Activated naive CD8-positive, alpha-beta T cell (primary cell): ENCODE data around the gene RNF32.

Experiments
- H3K27ac Mint-ChIP-seq: one replicate; pipeline ENCODE4 v1.8.0; 2021; ENCODE audit warnings: mixed read lengths
- H3K27me3 Mint-ChIP-seq: one replicate; pipeline ENCODE4 v1.8.0; 2021; ENCODE audit warnings: mixed read lengths
- H3K36me3 Mint-ChIP-seq: one replicate; pipeline ENCODE4 v1.8.0; 2021; ENCODE audit warnings: mixed read lengths
- H3K4me1 Mint-ChIP-seq: one replicate; pipeline ENCODE4 v1.8.0; 2021; ENCODE audit warnings: low read depth, mixed read lengths
- H3K4me3 Mint-ChIP-seq: one replicate; pipeline ENCODE4 v1.8.0; 2021; ENCODE audit warnings: mild to moderate bottlenecking, mixed read lengths
- H3K9me3 Mint-ChIP-seq: one replicate; pipeline ENCODE4 v1.8.0; 2021; ENCODE audit warnings: low read depth, mixed read lengths

The RNF32 gene

DNA sequence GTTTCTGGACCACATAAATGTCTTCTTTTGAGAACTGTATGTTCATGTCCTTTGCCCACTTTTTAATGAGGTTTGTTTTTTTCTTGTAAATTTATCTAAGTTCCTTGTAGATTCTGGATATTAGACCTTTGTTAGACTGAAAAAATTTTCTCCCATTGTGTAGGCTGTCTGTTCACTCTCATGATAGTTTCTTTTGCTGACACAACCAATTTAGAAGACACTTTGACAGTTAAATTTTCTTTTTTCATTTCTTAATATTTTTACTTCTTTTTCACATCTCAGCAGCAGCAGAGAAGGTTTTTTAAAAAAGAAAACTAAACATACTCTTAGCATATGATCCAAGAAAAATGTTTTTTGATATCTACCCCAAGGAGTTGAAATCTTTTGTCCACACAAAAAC is 61.8 kb downstream of the RNF32 start:
- Mint-ChIP-seq H3K36me3 (peaks cover 64% of the 10 kb centered on the region), H3K4me1 (peaks cover 13% of the 10 kb centered on the region), H3K4me3 (no peak overlapping the region), H3K9me3 (peaks cover 19% of the 10 kb centered on the region), H3K27me3 (no peaks in the 10 kb centered on the region), H3K27ac (no peak overlapping the region)

DNA sequence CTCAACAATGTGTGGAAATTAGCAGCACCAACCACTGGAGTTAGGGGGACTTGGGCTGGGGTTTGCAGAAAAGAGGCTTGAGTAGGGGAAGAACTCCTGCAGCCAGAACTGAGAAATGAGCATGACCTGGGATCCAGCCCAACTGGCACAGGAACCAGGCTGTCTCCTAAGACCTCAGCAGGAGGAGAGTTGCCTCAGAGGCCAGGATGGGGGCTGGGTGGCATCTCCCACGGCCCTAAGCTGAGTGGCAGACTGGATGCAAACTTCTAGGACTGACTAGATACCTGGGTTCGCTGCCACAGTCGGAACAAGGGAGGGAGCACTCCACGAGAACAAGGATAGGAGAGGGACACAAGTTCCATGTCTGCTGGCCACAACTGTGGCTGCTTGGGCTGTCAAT is 62.6 kb downstream of the RNF32 start:
- Mint-ChIP-seq H3K27me3 (no peaks in the 10 kb centered on the region), H3K27ac (no peak overlapping the region), H3K36me3 (peaks cover 64% of the 10 kb centered on the region), H3K4me1 (peaks cover 13% of the 10 kb centered on the region), H3K9me3 (peaks cover 11% of the 10 kb centered on the region), H3K4me3 (no peak overlapping the region)

DNA sequence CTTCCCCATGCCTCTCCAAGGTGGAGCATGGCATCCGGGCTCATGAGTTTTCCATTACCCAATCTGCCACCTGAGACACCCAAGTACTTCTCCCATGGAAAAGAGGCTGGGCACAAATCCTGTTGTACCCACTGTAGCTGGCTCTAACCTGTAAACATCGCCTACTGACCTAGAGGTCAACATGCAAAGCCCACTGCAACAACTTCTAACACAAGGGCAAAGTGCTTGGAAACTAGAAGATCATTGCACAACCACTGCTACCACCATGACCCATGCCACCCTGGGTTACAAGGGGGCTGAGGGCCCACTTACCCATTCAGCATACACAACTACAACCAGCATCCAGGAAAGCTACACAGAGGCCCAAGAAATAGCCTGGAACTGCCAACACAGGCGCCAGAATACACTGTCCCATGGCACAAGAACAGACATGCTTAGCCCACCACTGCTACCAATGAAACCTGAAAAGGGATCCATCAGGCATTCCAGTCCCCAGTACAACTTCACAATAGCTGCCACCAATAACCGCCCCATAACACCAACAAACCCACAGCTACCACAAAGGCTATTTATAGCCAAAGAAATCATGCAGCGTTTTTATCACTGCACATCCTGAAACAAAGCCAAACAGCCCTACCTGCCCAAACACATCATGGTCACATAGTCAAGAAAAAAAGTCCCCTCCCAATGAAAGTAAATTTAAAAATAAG is 63.4 kb downstream of the RNF32 start:
- Mint-ChIP-seq H3K36me3 (peaks cover 61% of the 10 kb centered on the region), H3K4me3 (no peak overlapping the region), H3K9me3 (peaks cover 11% of the 10 kb centered on the region), H3K27ac (no peak overlapping the region), H3K27me3 (no peaks in the 10 kb centered on the region), H3K4me1 (peaks cover 13% of the 10 kb centered on the region)

DNA sequence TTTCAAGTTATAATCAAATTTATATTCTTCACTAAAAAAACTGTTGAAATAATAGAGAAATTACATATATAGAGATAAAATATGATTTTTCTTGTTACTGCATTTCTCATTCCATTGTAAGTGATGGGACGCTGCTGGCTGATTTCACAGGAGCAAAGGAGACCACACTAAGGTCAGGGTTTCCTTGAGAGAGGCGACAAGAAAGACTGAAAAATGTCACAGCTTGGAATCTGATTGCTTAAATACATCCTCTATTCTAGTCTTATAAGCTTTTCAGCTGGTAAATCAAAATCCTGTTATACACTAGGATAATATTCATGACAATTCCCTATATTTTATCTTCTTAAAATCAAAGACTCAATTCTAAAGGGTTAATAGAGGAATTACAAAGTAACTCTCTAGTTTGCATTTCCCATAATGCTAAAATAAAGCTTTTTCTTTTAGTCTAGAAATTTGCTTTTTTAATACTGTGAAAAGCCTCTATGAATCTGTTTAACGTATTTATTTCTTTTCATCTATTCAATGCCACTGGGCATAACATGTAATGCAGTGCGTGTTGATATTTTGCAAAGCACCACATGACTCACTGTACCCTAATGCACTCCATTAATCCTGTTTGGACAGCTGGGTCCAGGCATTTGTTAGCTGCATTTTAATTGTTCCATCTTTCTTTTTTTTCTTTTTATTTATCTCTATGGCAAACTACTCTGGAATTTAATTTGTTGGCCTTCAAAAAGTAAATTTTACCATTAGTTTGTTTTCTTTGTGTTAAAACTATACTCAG is 81.7 kb downstream of the RNF32 start:
- no peak overlapping the region for H3K27ac Mint-ChIP-seq
- H3K36me3 Mint-ChIP-seq = peaks cover 15% of the 10 kb centered on the region

DNA sequence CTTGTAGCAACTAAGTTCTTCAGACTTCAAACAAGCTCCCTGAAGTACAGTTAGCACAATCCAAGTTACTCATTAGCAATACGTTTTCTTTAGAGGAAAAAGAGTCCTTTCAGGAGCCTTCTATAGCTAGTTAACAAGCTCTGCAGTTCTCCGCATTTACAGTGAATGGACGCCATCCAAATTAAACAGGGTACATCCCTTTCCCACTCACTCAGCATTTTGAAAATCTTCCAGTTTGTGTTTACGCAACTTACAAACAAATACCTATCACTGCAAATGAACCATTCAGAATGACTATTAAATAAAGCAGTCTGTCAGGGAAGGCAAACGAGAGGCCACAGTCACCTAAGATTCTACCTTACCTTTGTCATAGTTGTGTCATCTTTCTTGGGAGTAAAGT is 84.5 kb downstream of the RNF32 start:
- no peaks in the 10 kb centered on the region for H3K27me3 Mint-ChIP-seq
- H3K4me3 Mint-ChIP-seq = no peak overlapping the region
- peaks cover 13% of the 10 kb centered on the region for H3K36me3 Mint-ChIP-seq
- H3K9me3 Mint-ChIP-seq = no peaks in the 10 kb centered on the region
- no peak overlapping the region for H3K27ac Mint-ChIP-seq
- peaks cover 6% of the 10 kb centered on the region for H3K4me1 Mint-ChIP-seq

More for the DNA sequence above, 81.7 kb downstream of the RNF32 start:
- Mint-ChIP-seq H3K4me3 (no peak overlapping the region), H3K9me3 (no peaks in the 10 kb centered on the region), H3K27me3 (no peaks in the 10 kb centered on the region), H3K4me1 (peaks cover 4% of the 10 kb centered on the region)

DNA sequence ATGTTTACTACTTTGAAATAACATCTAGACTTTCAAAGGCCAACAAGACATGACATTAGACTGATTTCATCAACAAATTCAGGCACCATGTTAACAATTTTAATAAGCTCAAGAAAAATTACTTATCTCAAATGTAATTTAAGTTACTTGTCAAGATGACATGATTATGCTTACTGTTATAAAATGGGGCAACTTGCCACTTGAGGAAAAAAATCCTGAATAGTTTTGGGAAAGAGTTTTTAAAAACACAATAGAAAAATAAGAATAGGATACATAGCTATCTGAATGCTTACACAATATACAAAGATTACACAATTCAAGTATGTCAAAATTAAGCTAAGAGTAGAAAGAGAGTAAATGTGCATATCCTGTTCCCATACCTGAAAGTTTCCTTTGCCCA is 85.4 kb downstream of the RNF32 start:
- H3K4me1 Mint-ChIP-seq = peaks cover 6% of the 10 kb centered on the region
- peaks cover 14% of the 10 kb centered on the region for H3K36me3 Mint-ChIP-seq
- H3K27ac Mint-ChIP-seq = no peak overlapping the region
- H3K27me3 Mint-ChIP-seq = no peaks in the 10 kb centered on the region
- no peaks in the 10 kb centered on the region for H3K9me3 Mint-ChIP-seq
- no peak overlapping the region for H3K4me3 Mint-ChIP-seq
